ENCODE measurements around the gene SPSB4. TPM values are rescaled to one million over a fixed set of nuclear protein-coding genes. Genes with fewer than 3 reads are reported as not detected.

Gene SPSB4
- total and polyA plus RNA-seq, 12 donors, result 2.1 to 8.7 (median 3.8) TPM

- H3K9me3 ChIP-seq, result peaks cover 0 to 17% (median 0%) of the 10 kb centered on the region in 11 donors
- no peak overlapping the region for H3K27ac ChIP-seq
- ATAC-seq, result no peak
- no peaks in the 10 kb centered on the region for H3K27me3 ChIP-seq
- no peak for TF ChIP-seq CTCF (IDR thresholded peaks at IDR 0.05)
- H3K36me3 ChIP-seq, result no peaks in the 10 kb centered on the region
- intact Hi-C loops (cut with DNase I), result no loop called here
- WGBS, 2 donors, result 78 to 80% methylated on average over 16 of the region's 16 CpGs
- peaks cover 0 to 23% (median 9%) of the 10 kb centered on the region in 9 donors for H3K4me1 ChIP-seq
- no peak for DNase-seq
- no peak overlapping the region for H3K4me3 ChIP-seq
These were observed 71.4 kb downstream of the SPSB4 start for GRCh38 chr3:141122455-141123030.

GRCh38 chr3:141123677-141124410, 72.7 kb downstream of the SPSB4 start:
- no peaks in the 10 kb centered on the region for H3K27me3 ChIP-seq
- DNase-seq (peak in 1 of 2 donors; percentile 22), ATAC-seq (peak; percentile 55 to 95 (median 82))
- 61 to 64% methylated on average over 4 of the region's 4 CpGs for WGBS, 2 donors
- intact Hi-C loops (cut with DNase I), result no loop called here
- peaks cover 0 to 27% (median 9%) of the 10 kb centered on the region in 9 donors for H3K4me1 ChIP-seq
- TF ChIP-seq CTCF (IDR thresholded peaks at IDR 0.05), result no peak
- H3K9me3 ChIP-seq, result peaks cover 0 to 8% (median 0%) of the 10 kb centered on the region in 11 donors
- no peaks in the 10 kb centered on the region for H3K36me3 ChIP-seq
- H3K4me3 ChIP-seq, result no peak overlapping the region
- peak overlapping the region in 1 of 10 donors; percentile 22 for H3K27ac ChIP-seq

GRCh38 chr3:141124715-141125114, 73.6 kb downstream of the SPSB4 start:
- intact Hi-C loops (cut with DNase I), result no loop called here
- Histone ChIP-seq H3K9me3 (peaks cover 0 to 7% (median 0%) of the 10 kb centered on the region in 11 donors), H3K36me3 (no peaks in the 10 kb centered on the region), H3K4me1 (peaks cover 0 to 27% (median 9%) of the 10 kb centered on the region in 9 donors), H3K27ac (no peak overlapping the region), H3K27me3 (no peaks in the 10 kb centered on the region), H3K4me3 (no peak overlapping the region)
- WGBS, 2 donors, result 79 to 95% methylated on average over 5 of the region's 5 CpGs
- DNase-seq, result no peak
- no peak for TF ChIP-seq CTCF (IDR thresholded peaks at IDR 0.05)
- no peak for ATAC-seq

- Histone ChIP-seq H3K4me3 (no peak overlapping the region), H3K27me3 (no peaks in the 10 kb centered on the region), H3K27ac (no peak overlapping the region), H3K36me3 (no peaks in the 10 kb centered on the region), H3K4me1 (peaks cover 0 to 27% (median 9%) of the 10 kb centered on the region in 9 donors), H3K9me3 (peaks cover 0 to 7% (median 0%) of the 10 kb centered on the region in 11 donors)
- no peak for TF ChIP-seq CTCF (IDR thresholded peaks at IDR 0.05)
- intact Hi-C loops (cut with DNase I), result no loop called here
- DNase-seq (no peak), ATAC-seq (no peak)
These were observed 74.2 kb downstream of the SPSB4 start for GRCh38 chr3:141125351-141125750.

Measured in heart right ventricle (tissue), 16 donors.